Mucosa of descending colon (tissue), 3 donors: ENCODE data around the gene SP140L. TPM values are rescaled to one million over a fixed set of nuclear protein-coding genes. Genes with fewer than 3 reads are reported as not detected.
"Not testable (repeated sequence)": the region's sequence is repeated elsewhere in the genome, so short reads cannot be mapped to it uniquely, and the experiment has no call there.

Experiments used
- ATAC-seq: fragments of 200-7000 bp; cut with Tn5 transposase; one replicate; pipeline ENCODE4 v1.9.1; 2020; ENCODE audit warnings: mild to moderate bottlenecking, moderate library complexity
- DNase-seq, 3 donors: peaks; one replicate each; pipeline ENCODE4 v3.0.0-alpha.2; 2020
- H3K36me3 ChIP-seq: fragments of 200-600 bp; one replicate; pipeline ENCODE4 v1.8.0; 2021; ENCODE audit warnings: low read depth, mild to moderate bottlenecking
- H3K4me1 ChIP-seq: fragments of 200-600 bp; one replicate; pipeline ENCODE4 v1.8.0; 2021; ENCODE audit warnings: low read depth, mild to moderate bottlenecking
- H3K4me3 ChIP-seq: fragments of 200-600 bp; one replicate; pipeline ENCODE4 v1.8.0; 2021; ENCODE audit warnings: mild to moderate bottlenecking
- H3K9me3 ChIP-seq: fragments of 200-600 bp; one replicate; pipeline ENCODE4 v1.8.0; 2021; ENCODE audit warnings: mild to moderate bottlenecking
- CTCF ChIP-seq: fragments of 200-600 bp; IDR thresholded peaks from one replicate; pipeline ENCODE4 v1.8.0; 2022; ENCODE audit warnings: antibody characterized with exemption, mild to moderate bottlenecking
- intact Hi-C, 2 donors: fragments of 100-400 bp; cut with DNase I in 1 of 2; cut with micrococcal nuclease in 1 of 2; formaldehyde crosslinking; loops; one replicate each; pipeline versions ENCODE4 v1.11.0 to v1.11.1; 2022; cut with DNase I, micrococcal nuclease
- total RNA-seq, 3 donors: library from RNA; stranded (reverse); fragmentation: NEBNext Ultra II Directional in 2 of 3; extraction: Animal tissue kit (Norgen Biotek cat#: 25700) in 2 of 3; gene quantifications; one replicate each; pipeline versions ENCODE4 v1.2.1 to v1.2.4, GENCODE V29; 2021 to 2023
- donor health status: DM: no; HTN: no; CAD: no; lungs with moderate emphysema.
- donor health status: DM: no; HTN: no; CAD: no.
- donor health status: DM: no; HTN: yes; CAD: no.

SP140L gene
- total RNA-seq, 3 donors from 2014 or later: 22.1 to 35.7 (median 23.4) TPM

GRCh38 chr2:230362030-230362691 is 35.2 kb downstream of the SP140L start:
- no peak for ATAC-seq
- no peak for TF ChIP-seq CTCF
- intact Hi-C loops: no loop called here
- H3K4me3 ChIP-seq: no peak overlapping the region
- no peaks in the 10 kb centered on the region for H3K4me1 ChIP-seq
- no peaks in the 10 kb centered on the region for H3K9me3 ChIP-seq
- no peak for DNase-seq
- no peaks in the 10 kb centered on the region for H3K36me3 ChIP-seq

- intact Hi-C loops: no loop called here
- Histone ChIP-seq H3K4me3 (no peak overlapping the region), H3K9me3 (no peaks in the 10 kb centered on the region), H3K36me3 (no peaks in the 10 kb centered on the region), H3K4me1 (no peaks in the 10 kb centered on the region)
- ATAC-seq (no peak), DNase-seq (no peak)
- no peak for TF ChIP-seq CTCF
Measured at GRCh38 chr2:230382108-230382507, 55.1 kb downstream of the SP140L start.

- Histone ChIP-seq H3K36me3 (no peaks in the 10 kb centered on the region), H3K4me1 (no peaks in the 10 kb centered on the region), H3K4me3 (no peak overlapping the region), H3K9me3 (no peaks in the 10 kb centered on the region)
- ATAC-seq (no peak), DNase-seq (no peak)
- no peak for TF ChIP-seq CTCF
- intact Hi-C loops: no loop called here
Measured at GRCh38 chr2:230383453-230383852, 56.5 kb downstream of the SP140L start.

GRCh38 chr2:230384986-230385385 is 58.0 kb downstream of the SP140L start:
- intact Hi-C loops: no loop called here
- Histone ChIP-seq H3K9me3 (no peaks in the 10 kb centered on the region), H3K36me3 (no peaks in the 10 kb centered on the region), H3K4me1 (no peaks in the 10 kb centered on the region), H3K4me3 (no peak overlapping the region)
- DNase-seq (no peak), ATAC-seq (no peak)
- no peak for TF ChIP-seq CTCF

- Histone ChIP-seq H3K4me3 (no peak overlapping the region), H3K9me3 (peaks cover 4% of the 10 kb centered on the region), H3K36me3 (no peaks in the 10 kb centered on the region), H3K4me1 (no peaks in the 10 kb centered on the region)
- DNase-seq: no peak
- no peak for ATAC-seq
- intact Hi-C loops: no loop called here
- no peak for TF ChIP-seq CTCF
Measured at GRCh38 chr2:230394301-230394700, 67.3 kb downstream of the SP140L start.

- H3K9me3 ChIP-seq, H3K4me1 ChIP-seq, DNase-seq, ATAC-seq, intact Hi-C loops, H3K4me3 ChIP-seq, H3K36me3 ChIP-seq: not testable (repeated sequence)
Measured at GRCh38 chr2:230398698-230399097, 71.7 kb downstream of the SP140L start.
